HG03432 (cell line): ENCODE data around the gene PARD6G.

ENCODE experiments used
- ATAC-seq: cut with Tn5 transposase; IDR thresholded peaks from one replicate; pipeline ENCODE4 v1.9.1; 2021; ENCODE audit warnings: mild to moderate bottlenecking, moderate library complexity; ENCODE audit not compliant: unreplicated experiment

The PARD6G gene

GRCh38 chr18:80191907-80192652, 55.2 kb downstream of the PARD6G start:
- ATAC-seq: no peak

DNA sequence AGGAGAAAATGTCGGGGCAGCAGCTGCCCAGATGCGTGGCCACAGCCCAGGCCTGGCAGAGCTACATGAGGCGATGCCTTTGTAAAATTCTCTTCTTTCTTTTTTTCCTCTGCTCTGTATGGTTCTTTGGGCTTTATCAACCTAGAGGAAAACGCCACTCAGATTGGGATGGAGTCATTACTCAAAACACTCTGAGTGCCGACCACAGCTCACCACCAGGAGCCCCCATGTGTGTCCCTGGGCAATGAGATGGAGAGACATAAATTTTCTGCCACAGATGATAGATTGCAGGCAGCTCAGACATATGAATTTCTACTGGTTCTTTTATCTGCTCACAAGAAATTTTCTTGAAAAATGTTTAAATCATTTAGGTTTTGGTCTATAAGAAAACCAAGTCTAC, 56.0 kb downstream of the PARD6G start:
- ATAC-seq: no peak

DNA sequence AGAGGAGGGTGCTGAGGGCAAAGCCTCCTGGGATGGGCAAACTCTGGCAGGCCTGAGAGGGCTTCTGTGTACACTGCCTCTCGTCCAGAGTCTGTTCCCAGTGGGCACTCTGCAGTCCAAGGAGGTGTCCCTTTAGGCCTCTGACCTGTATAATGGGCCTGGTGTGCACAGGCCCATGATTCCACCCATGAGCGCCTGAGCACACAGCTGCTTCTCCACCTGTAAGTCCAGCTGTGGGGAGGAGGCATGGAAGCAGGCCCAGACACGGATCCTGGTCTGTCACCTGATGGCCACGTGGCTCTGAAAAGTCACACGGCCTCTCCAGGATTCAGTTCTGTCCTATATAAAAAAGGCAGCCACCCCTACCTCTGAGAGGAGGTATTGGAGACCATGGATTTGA, 57.0 kb downstream of the PARD6G start:
- ATAC-seq: no peak

GRCh38 chr18:80189531-80189865, 57.8 kb downstream of the PARD6G start:
- ATAC-seq: no peak

DNA sequence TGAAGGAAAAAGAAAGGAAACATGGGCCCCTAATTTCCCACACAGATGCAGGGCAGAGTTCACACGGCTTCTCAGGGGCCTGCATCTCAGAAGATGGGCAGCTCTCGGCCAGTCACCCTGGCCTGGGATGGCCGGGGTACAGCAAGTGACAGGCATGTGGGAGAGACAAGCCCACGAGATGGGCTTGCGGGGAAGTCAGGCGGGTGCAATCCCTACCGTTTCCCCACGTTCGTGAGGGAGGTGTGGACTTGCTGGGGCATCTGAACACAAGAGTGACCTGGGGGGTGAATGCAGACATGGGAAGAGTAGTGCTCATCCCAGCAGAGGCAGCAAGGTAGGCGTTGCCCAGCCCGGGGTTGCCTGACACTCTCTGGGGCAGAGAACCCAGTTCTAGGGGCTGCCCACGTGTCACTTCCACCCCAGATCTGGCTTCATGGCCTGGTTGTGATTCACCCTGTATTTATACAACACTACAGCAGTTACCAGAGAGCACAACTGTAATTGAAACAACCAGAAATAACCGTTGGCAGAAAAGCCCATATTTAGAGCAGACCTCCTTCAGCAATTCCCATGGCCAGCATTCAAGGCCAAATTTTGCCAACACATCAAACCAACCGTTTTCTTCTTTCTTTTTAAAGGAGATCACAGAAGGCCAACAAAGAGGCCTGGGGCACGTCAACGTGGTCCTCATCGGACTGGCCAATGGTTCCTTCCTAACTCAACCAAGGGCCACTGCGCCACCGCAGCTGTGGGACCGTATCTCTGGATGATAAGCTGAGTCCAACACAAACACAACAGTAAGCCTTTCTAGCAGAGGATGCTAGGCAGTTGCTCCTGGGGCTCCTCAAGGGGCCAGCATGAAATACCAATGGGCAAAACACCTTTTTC, 58.4 kb downstream of the PARD6G start:
- ATAC-seq: no peak

GRCh38 chr18:80187956-80188642, 59.2 kb downstream of the PARD6G start:
- ATAC-seq: no peak

DNA sequence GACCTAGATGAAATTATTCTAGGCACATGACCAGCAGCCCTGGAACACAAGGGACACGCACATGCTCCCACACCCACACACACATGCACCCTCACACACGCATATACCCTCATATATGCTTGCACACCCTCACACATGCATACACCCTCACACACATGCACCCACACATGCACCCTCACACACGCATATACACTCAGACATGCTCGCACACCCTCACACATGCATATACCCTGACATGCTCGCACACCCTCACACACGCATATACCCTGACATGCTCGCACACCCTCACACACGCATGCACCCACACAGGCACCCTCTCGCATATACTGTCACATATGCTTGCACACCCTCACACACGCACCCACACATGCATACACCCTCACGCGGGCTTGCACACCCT, 61.8 kb downstream of the PARD6G start:
- ATAC-seq: no peak

- ATAC-seq: no peak
Measured at GRCh38 chr18:80184243-80184772, 63.0 kb downstream of the PARD6G start.

GRCh38 chr18:80183273-80184050, 63.9 kb downstream of the PARD6G start:
- no peak for ATAC-seq

DNA sequence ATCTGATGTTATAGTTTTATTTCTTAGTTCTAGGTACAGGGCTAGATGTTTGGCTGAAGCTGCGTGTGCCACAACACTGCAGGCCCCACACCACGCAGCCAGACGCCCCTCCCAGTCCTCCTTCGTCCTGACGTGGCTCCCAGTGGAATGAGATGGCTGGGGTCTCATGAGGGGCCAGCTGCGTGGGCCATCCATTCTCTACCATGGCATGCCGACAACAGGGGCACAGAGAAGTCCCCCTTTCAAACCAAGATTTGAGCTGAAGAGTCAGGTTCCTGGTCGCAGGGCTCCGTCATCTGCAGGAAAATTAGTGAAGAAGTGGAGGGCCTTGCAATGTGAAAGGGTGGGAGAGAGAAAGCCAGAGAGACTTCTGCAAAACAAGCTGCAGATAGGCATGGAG, 64.5 kb downstream of the PARD6G start:
- no peak for ATAC-seq

GRCh38 chr18:80181642-80182461, 65.5 kb downstream of the PARD6G start:
- no peak for ATAC-seq

DNA sequence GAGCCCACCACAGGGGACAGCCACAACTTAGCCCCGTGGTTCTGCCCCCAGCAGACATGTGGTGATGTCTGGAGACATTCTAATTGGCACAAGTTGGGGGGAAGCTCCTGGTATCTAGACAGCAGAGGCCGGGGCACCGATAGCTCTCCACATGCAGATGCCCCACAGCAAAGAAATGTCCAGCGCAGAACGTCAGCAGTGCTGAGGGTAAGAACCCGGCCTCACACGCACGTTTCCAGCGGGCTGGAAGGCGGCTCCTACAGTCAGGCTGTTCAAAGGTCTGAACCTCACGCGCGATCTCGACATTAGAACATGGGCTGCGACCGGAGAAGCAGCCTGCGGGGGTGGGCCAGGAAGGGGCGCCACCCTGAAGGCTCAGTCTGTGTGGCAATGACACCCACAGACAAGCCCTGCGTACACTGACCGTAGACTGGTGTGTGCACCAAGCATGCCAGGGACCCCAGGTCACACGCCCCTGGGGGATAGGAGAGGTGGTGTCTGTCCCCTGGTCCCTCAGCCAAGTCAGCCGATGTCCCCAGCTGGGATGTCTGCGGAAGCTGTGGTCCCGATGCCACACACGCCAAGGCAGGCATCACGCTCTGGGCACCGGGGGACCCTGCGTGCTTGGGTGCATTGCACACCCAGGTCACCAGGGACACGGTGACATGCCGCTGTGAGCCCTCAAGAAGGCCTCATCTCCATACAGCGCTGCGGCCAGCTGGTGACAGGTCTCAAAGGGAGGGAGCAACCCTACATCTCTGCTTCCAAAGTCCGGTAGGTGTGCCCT, 66.3 kb downstream of the PARD6G start:
- no peak for ATAC-seq

DNA sequence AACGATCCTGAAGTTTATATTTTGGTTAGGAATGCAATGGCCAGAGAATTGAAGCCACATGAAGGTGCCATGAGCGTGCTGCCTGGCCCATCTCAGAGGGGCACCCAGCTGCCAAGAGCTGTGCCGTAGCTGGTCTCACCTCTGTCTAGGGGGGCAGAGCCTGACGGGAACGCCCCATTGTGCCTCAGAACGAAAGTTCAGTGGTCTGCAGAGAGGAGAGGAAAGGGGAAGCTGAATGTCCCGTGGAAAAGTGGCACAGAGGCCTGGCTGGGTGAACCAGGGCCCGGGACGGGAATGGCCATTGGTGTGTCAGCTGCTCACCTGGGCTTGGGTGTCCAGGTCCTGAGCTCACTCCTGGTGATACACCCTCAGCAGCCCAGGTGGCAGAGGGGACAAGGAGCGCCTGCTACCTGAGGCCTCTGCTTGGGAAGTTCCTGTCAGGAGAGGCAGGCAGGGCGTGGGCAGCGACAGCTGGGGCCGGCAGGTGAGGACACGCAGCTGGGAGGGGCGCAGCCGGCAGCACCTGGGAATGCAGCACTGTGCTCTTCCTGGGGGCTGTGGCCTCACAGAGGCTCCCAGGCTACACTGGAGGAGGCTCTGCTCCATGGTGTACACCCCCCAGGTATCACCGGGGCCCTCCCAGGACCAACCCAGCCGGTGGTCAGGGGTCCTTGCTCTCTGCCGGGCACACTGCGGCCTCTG, 67.3 kb downstream of the PARD6G start:
- peak; percentile 64 for ATAC-seq

DNA sequence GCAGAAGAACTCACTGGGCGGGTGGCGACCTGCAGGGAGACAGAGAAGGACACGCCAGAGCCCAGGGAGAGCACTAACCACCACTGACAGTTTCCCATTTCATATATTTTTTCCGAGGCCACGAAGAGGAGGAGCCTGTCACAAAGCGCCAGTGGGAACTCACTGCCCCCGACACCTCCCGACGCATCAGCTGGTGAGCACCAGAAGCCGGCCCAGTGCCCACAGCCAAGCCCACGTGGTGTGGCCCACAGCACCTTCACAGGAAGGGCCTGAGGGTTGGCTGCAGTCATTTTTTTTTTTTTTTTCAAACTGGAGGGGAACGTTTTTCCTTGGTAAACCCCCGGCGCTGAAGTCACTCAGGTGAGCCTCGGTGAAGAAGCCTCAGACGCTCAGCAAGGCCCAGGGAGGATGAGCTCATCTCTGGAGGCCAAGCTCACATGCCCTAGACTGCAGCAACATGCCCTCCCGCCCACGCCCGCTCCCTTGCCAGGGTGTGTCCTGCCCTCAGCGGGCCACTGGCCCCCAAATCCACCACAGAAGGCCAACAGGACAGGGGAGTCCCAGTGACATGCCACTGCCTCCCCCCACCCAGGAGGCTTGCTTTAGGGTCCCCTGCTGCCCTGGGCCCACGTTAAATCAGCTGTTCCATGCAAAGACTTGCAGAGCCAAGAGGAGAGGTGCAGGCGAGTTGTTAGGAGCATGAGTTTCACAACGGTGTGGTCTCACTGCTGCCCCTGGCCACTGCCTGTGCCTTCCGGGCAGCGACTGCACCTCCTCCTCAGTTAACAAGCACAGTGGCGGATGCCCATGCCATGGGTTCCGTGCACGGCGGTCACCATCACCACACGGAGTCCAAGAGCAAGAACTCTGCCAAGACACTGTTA, 68.1 kb downstream of the PARD6G start:
- no peak for ATAC-seq

- ATAC-seq: no peak
Measured at GRCh38 chr18:80177128-80177527, 70.2 kb downstream of the PARD6G start.

DNA sequence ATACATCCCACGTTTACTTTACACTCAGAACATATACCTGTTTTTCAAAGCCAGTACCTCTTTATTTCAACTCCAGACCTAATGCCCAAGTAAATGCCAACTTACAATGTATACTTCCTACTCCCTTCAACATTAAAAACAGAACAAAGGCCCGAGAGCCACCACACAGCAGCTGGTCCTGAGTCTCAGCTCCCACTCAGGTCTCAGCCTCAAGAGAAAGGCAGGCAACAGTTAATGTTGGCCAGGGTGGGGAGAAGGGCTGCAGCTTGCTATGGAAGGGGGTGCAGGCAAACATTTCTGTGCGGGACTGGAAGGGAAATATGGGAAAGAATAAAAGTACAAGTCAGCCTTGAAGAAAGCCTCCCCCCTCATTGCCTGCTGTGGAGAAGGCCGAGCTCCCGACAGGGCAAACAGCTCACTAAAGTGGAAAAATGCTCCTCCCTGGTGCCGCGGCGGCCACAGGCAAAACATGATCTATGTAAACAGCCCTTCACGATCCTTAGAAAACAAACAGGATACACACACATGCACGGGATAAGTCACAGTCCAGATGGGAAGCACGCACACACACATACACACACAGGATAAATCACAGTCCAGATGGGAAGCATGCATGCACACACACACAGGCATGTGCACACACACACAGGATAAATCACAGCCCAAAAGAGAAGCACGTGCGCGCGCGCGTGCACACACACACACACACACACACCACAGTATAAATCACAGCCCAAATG, 70.8 kb downstream of the PARD6G start:
- no peak for ATAC-seq
